Liver (tissue), 9 donors: Measurements from ENCODE around the gene NLGN1. TPM values are rescaled to one million over a fixed set of nuclear protein-coding genes. Genes with fewer than 3 reads are reported as not detected.

Experiments used
- DNase-seq: peaks from one replicate; pipeline ENCODE4 v3.0.0-alpha.2; 2017; ENCODE audit warnings: low spot score
- H3K27ac ChIP-seq, 2 donors: one replicate each; pipeline ENCODE4 v1.7.0; 2013; ENCODE audit warnings: inconsistent platforms in 2 of 2, low read length in 2 of 2, control low read depth in 1 of 2, low read depth in 1 of 2, mild to moderate bottlenecking in 1 of 2
- H3K27me3 ChIP-seq, 4 donors: one replicate each; pipeline versions ENCODE4 v1.6.1 to v1.7.0; 2013; ENCODE audit warnings: low read length in 3 of 4, inconsistent platforms in 1 of 4, mild to moderate bottlenecking in 1 of 4, moderate library complexity in 1 of 4; ENCODE audit not compliant: control insufficient read depth in 4 of 4, insufficient read depth in 4 of 4
- H3K36me3 ChIP-seq, 4 donors: one replicate each; pipeline versions ENCODE4 v1.6.1 to v1.7.0; 2013; ENCODE audit warnings: low read length in 3 of 4, mild to moderate bottlenecking in 3 of 4, low read depth in 1 of 4, moderate library complexity in 1 of 4; ENCODE audit not compliant: control insufficient read depth in 4 of 4, insufficient read depth in 3 of 4
- H3K4me1 ChIP-seq, 4 donors: one replicate each; pipeline versions ENCODE4 v1.6.1 to v1.7.0; 2013; ENCODE audit warnings: low read length in 3 of 4, mild to moderate bottlenecking in 3 of 4, moderate library complexity in 1 of 4; ENCODE audit not compliant: control insufficient read depth in 4 of 4, insufficient read depth in 4 of 4
- H3K4me3 ChIP-seq, 3 donors: one replicate each; pipeline versions ENCODE4 v1.6.1 to v1.7.0; 2013; ENCODE audit warnings: low read length in 3 of 3, control low read depth in 1 of 3, low read depth in 1 of 3, mild to moderate bottlenecking in 1 of 3
- H3K9ac ChIP-seq, 2 donors: one replicate each; pipeline ENCODE4 v1.7.0; 2013; ENCODE audit warnings: low read length in 2 of 2, mild to moderate bottlenecking in 2 of 2, moderate library complexity in 2 of 2, control low read depth in 1 of 2, low read depth in 1 of 2
- H3K9me3 ChIP-seq, 4 donors: one replicate each; pipeline versions ENCODE4 v1.6.1 to v1.7.0; 2013; ENCODE audit warnings: low read length in 3 of 4; ENCODE audit not compliant: control insufficient read depth in 4 of 4
- ATF3 ChIP-seq: IDR thresholded peaks from 2 replicates; pipeline ENCODE4 v1.6.1; 2016; ENCODE audit warnings: antibody characterized with exemption
- CTCF ChIP-seq: fragments of 150-350 bp; IDR thresholded peaks from 2 replicates; pipeline ENCODE4 v1.5.1; 2017; ENCODE audit warnings: improper control_type of control experiment, low read depth, low read length; ENCODE audit not compliant: missing input control
- FOXA1 ChIP-seq: IDR thresholded peaks from 2 replicates; pipeline ENCODE4 v1.6.1; 2016; ENCODE audit warnings: antibody characterized with exemption
- HNF4A ChIP-seq, 2 donors: conservative IDR thresholded peaks; 2 replicates each; pipeline ENCODE4 v1.6.1; 2016; ENCODE audit warnings: antibody characterized with exemption in 2 of 2, mild to moderate bottlenecking in 2 of 2
- HNF4G ChIP-seq: IDR thresholded peaks from 2 replicates; pipeline ENCODE4 v1.6.1; 2016; ENCODE audit warnings: antibody characterized with exemption
- JUND ChIP-seq, 2 donors: IDR thresholded peaks; 2 replicates each; pipeline ENCODE4 v1.6.1; 2016; ENCODE audit warnings: antibody characterized with exemption in 2 of 2
- NR2F2 ChIP-seq: IDR thresholded peaks from 2 replicates; pipeline ENCODE4 v1.6.1; 2016; ENCODE audit warnings: antibody characterized with exemption
- RXRA ChIP-seq, 2 donors: IDR thresholded peaks; 2 replicates each; pipeline ENCODE4 v1.6.1; 2017 to 2018; ENCODE audit warnings: antibody characterized with exemption in 2 of 2, mild to moderate bottlenecking in 1 of 2
- TAF1 ChIP-seq: conservative IDR thresholded peaks from 2 replicates; pipeline ENCODE4 v1.6.1; 2016; ENCODE audit warnings: antibody characterized with exemption, mild to moderate bottlenecking
- WGBS: extraction: QIAGEN DNeasy Blood & Tissue Kit; methylation state at CpG from one replicate; pipeline ENCODE4 v1.1.7; 2013; 5-methylcytosine and 5-hydroxymethylcytosine counted together
- polyA plus RNA-seq, 2 donors: library from polyadenylated mRNA; stranded (reverse) in 1 of 2; unstranded in 1 of 2; fragments of 200-250 nt in 1 of 2; fragments of >200 nt in 1 of 2; fragmentation: Nextera tagmentation in 1 of 2; extraction: Ambion mirVana in 1 of 2; gene quantifications; one replicate each; pipeline versions ENCODE4 v1.2.1 to v1.2.3, GENCODE V29; 2013 to 2015
- total RNA-seq, 2 donors: library from RNA; depleted of rRNA; stranded (reverse); fragments of >200 nt; gene quantifications; one replicate each; pipeline ENCODE4 v1.2.3, GENCODE V29; 2014
- TF ChIP-seq, protein P1 (sequence below): IDR thresholded peaks from 2 replicates; pipeline ENCODE4 v1.6.1; 2016; ENCODE audit warnings: antibody characterized with exemption
- TF ChIP-seq, protein P2 (sequence below): IDR thresholded peaks from 2 replicates; pipeline ENCODE4 v1.6.1; 2016; ENCODE audit warnings: antibody characterized with exemption
- TF ChIP-seq, protein P3 (sequence below): IDR thresholded peaks from 2 replicates; pipeline ENCODE4 v1.6.1; 2016; ENCODE audit warnings: antibody characterized with exemption, mild to moderate bottlenecking
- donor health status: healthy.
- donor health status: healthy.
- donor health status: healthy.
- donor health status: healthy.
- donor health status: healthy.

The NLGN1 gene
- total and polyA plus RNA-seq, 4 donors: 0.02 to 0.67 (median 0.37) TPM; not detected in 1

GRCh38 chr3:173986861-173987410 is 589.4 kb downstream of the NLGN1 start:
- H3K9me3 ChIP-seq: no peaks in the 10 kb centered on the region
- TF ChIP-seq, protein P1, sequence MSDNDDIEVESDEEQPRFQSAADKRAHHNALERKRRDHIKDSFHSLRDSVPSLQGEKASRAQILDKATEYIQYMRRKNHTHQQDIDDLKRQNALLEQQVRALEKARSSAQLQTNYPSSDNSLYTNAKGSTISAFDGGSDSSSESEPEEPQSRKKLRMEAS: no peak
- H3K4me3 ChIP-seq: no peak overlapping the region
- no peak overlapping the region for H3K9ac ChIP-seq
- no peak for DNase-seq
- H3K27ac ChIP-seq: no peak overlapping the region
- no peaks in the 10 kb centered on the region for H3K4me1 ChIP-seq
- no peaks in the 10 kb centered on the region for H3K36me3 ChIP-seq
- no peaks in the 10 kb centered on the region for H3K27me3 ChIP-seq

- H3K27me3 ChIP-seq: no peaks in the 10 kb centered on the region
- H3K4me1 ChIP-seq: no peaks in the 10 kb centered on the region
- no peak overlapping the region for H3K27ac ChIP-seq
- WGBS: 31% methylated on average over 1 of the region's 1 CpG
- no peaks in the 10 kb centered on the region for H3K36me3 ChIP-seq
- no peak overlapping the region for H3K9ac ChIP-seq
- DNase-seq: no peak
- no peaks in the 10 kb centered on the region for H3K9me3 ChIP-seq
- no peak overlapping the region for H3K4me3 ChIP-seq
- TF ChIP-seq ATF3 (no peak), NR2F2 (no peak), FOXA1 (no peak), HNF4A (conservative IDR thresholded peaks at IDR 0.05) (no peak), HNF4G (no peak), JUND (IDR thresholded peaks at IDR 0.05) (no peak), TAF1 (no peak)
- TF ChIP-seq, protein P2, sequence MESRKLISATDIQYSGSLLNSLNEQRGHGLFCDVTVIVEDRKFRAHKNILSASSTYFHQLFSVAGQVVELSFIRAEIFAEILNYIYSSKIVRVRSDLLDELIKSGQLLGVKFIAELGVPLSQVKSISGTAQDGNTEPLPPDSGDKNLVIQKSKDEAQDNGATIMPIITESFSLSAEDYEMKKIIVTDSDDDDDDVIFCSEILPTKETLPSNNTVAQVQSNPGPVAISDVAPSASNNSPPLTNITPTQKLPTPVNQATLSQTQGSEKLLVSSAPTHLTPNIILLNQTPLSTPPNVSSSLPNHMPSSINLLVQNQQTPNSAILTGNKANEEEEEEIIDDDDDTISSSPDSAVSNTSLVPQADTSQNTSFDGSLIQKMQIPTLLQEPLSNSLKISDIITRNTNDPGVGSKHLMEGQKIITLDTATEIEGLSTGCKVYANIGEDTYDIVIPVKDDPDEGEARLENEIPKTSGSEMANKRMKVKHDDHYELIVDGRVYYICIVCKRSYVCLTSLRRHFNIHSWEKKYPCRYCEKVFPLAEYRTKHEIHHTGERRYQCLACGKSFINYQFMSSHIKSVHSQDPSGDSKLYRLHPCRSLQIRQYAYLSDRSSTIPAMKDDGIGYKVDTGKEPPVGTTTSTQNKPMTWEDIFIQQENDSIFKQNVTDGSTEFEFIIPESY: no peak
- TF ChIP-seq, protein P3, sequence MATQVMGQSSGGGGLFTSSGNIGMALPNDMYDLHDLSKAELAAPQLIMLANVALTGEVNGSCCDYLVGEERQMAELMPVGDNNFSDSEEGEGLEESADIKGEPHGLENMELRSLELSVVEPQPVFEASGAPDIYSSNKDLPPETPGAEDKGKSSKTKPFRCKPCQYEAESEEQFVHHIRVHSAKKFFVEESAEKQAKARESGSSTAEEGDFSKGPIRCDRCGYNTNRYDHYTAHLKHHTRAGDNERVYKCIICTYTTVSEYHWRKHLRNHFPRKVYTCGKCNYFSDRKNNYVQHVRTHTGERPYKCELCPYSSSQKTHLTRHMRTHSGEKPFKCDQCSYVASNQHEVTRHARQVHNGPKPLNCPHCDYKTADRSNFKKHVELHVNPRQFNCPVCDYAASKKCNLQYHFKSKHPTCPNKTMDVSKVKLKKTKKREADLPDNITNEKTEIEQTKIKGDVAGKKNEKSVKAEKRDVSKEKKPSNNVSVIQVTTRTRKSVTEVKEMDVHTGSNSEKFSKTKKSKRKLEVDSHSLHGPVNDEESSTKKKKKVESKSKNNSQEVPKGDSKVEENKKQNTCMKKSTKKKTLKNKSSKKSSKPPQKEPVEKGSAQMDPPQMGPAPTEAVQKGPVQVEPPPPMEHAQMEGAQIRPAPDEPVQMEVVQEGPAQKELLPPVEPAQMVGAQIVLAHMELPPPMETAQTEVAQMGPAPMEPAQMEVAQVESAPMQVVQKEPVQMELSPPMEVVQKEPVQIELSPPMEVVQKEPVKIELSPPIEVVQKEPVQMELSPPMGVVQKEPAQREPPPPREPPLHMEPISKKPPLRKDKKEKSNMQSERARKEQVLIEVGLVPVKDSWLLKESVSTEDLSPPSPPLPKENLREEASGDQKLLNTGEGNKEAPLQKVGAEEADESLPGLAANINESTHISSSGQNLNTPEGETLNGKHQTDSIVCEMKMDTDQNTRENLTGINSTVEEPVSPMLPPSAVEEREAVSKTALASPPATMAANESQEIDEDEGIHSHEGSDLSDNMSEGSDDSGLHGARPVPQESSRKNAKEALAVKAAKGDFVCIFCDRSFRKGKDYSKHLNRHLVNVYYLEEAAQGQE: no peak
Measured at GRCh38 chr3:173988909-173989308, 591.4 kb downstream of the NLGN1 start.

DNA sequence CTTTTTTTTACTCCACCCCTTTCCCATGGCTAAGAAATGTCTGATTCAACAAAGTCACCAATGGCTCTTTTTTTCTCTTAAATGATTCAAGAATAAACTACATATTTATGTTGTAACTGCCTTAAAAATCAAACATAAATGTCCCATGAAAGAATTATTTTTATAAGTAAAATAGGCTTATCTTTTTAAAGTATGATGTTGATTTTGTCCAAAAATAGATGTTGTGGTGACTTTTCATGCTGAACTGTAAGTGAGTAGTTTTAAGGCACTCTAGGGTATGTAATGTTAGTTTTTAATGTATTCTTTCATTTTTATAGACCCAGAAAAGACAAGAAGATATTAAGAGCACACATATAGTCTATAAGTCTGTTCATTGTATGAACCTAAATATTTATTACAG is 594.9 kb downstream of the NLGN1 start:
- no peaks in the 10 kb centered on the region for H3K36me3 ChIP-seq
- H3K27me3 ChIP-seq: no peaks in the 10 kb centered on the region
- TF ChIP-seq RXRA (IDR thresholded peaks at IDR 0.05): no peak
- TF ChIP-seq CTCF: no peak
- no peak for TF ChIP-seq HNF4G
- no peak overlapping the region for H3K27ac ChIP-seq
- H3K4me3 ChIP-seq: no peak overlapping the region
- no peaks in the 10 kb centered on the region for H3K9me3 ChIP-seq
- no peaks in the 10 kb centered on the region for H3K4me1 ChIP-seq
- no peak for DNase-seq
- H3K9ac ChIP-seq: no peak overlapping the region
